ENCODE results near the gene IL17RC.
A peak's percentile ranks its signal among the peaks of the same experiment; 100 is the strongest.

IL17RC gene

DNA sequence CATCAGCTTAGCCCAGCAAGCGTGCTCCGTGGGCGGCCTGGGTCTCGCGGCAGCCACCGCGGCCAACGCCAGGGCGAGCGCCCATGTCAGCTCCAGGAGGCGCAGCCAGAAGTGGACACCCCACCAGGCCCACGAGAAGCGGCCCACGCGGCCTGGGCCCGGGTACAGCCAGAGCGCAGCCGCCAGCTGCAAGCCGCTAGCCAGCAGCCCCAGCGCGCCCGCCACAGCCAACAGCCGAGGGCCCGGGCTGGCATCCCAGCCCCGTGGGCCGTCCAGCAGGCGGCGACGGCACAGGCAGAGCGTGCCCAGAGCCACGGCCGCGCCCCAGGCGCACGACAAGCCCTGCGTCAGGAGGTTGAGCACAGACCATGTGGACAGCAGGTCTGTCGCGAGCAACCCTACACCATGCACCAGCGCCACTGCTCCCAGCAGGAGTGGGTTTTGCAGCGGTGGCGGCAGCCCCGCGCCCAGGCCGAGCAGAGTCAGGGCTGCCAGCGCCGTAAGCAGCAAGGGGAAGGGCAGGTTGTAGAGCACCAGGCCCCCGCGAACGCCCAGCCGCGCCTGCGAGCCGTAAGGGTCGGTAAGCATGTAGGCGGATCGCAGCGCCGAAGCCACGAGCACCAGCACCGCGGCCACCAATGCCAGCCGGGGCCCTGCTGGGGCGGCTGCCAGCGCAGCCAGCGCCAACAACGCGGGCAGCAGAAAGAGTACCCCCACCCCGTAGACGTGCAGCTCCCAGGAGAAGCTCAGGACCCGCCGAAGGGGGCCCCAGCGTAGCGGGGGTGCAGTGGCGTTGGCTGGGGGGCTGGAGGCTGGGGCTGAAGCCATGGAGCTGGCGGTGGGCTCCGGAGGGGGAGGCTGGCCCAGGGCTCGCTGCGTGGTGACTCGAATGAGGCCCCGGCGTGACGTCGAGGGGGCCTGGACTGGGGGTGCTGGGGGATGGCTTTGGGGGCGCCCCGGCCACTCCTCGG lies 30.4 kb downstream of the IL17RC start:
- DNase-seq = peak; percentile 59

DNA sequence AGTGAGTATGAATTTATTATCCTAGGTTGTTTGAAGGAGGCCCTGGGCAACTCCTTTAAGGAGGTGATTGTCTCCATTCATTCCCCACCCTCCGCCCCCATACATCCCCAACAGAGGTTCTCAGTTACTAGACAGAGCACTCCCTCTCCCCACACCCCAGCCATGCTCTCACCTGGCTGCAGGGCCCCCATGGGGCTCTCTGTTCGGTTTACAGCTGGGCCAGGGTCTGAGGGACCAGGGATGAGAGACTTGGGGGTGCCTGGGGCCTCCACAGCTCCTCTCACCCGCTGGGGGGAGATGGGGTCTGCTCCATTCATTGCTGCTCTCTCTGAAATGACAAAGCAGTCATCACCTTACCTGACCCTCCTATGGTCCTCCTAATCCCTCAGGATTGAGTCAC lies 31.7 kb downstream of the IL17RC start:
- DNase-seq = no peak

DNA sequence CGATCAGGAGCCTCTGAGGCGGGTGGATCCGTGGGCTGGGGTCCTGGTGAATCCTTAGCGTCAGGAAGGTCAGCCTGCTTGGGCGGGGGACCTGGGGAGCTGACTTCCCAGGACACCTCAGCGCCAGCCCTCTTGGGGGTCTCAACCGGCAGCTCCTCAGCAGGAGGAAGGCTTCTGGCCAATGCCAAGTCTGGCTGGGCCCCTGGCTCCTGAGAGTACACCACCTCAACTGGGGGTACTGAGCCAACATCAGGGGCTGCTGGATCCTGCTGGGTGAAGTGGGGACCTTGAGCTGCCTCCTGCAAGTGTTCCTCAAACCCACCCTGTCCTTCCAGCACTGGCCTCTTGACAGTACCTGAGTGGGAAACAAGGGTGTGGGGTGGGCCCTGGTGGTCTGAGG lies 32.2 kb downstream of the IL17RC start:
- DNase-seq = no peak

DNA sequence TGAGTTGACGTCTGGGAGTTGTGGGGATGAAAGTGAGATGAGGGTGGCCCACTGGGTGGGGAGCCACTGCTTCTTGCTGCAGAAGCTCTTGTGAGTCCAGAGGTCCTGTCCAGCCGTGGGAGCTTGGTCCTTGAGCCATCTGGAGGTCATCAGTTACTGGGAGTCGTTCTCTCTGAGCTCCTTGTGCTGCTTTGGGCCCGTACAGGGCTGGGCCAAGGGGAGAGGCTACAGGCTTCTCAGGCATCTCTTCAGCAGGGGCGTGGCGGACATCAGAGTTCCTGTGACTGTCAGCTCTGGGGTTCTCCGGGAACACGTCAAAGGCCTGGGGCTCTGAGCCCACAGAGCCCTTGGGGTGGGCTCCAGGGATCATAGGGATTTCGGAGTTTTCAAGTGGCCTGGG lies 32.7 kb downstream of the IL17RC start:
- DNase-seq = no peak

DNA sequence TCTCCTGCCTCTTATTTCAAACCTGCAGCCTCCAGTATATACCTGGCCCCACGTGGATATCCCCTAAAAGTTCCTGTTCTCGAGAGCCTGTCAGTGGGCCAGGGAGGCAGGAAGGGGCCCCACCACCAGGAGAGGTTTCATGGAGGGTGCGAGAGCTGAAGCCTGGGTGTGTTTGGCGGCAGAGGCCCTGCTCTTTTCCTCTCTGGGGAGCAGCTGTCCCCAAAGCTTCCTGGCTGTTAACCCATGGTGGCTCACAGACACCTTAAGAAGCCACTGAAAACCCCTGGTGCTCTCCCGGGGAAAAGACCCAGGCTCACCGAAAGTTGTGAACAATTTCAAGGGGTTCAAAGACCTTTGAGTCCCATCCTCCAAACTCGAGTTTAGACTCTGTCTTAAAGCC lies 34.2 kb downstream of the IL17RC start:
- no peak for DNase-seq

DNA sequence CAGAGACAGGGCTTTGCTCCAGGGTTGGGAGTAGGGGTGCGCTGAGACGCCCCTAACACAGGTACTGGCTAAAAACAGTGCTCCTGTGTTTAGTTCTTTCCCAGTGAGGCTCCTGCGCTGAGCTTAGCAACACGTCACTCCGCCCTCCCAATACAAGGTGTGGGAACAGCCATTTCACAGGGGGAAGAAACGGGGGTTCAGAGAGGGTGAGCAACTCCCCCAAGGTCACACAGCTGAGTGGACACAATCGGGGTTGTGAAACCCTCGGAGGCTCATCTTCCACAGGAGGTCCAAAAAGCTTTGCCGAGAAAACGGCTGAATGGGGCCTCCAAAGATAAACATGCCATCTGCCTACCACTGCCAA lies 34.7 kb downstream of the IL17RC start:
- no peak for DNase-seq

DNA sequence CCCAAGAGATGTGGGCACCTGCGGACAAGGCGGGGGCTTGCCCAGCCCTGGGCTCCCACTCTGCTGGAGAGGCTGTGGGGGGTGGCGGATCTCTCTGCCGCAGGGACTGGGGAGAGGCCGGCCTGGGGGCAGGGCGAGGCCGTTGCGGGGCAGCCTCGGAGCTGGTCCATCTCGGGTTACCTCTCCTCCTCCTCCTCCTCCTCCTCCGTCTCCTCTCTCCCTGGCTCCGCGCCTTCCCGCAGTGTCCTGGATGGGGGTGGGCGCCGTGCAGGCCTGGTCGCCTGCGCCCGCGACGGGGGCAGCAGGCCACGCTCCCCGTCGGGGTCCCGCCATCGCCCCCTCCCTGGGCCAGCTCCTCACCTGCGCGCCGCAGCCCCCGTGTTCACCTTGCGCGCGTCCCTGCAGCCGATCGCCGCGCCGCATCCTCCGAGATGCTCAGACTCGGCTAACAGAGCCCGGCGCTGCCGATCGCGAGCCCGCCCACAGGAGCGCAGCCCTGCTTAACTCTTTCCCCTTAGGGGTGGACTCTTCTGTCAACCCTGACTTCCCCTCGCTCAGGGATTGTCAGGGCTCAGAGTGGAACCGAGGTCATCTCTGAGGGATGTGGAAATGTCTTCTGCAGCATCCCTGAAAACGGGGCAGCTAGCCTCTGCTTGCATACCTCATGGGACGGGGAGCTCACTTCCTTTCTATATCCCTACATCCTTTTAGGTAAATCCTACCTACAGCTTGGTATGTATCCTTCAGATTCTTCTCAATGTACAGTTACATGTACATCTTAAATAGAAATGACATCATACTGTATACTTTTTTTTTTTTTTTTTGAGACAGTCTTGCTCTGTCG lies 35.3 kb downstream of the IL17RC start, which contains the start of gene PRRT3:
PRRT3 (minus strand) TSS at position 447 of the 844 bp plus-strand sequence. CDS start 2,293 bp downstream, outside the sequence.
- peak; percentile 41 for DNase-seq

DNA sequence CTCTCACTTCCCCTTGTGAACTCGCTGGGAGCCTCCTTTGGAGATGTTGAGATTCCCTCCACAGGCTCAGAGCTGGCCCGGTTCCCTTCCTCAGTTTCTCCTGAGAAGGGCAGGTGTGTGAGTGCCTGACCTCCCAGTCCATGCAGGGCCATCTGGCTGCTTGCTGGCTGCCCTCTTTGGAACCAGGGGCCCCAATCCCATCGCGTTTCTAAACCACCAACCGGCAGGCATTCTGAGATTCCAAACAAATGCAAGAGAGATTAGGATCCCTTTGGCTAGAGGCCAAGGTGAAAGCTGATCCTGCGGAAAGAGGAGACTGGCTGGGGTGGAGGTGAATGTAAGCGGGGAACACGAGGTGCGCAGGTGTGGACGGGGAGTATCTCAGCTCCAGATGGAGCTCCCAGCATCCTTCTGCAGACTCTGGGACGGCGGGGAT lies 38.2 kb downstream of the IL17RC start:
- DNase-seq = peak; percentile 92

DNA sequence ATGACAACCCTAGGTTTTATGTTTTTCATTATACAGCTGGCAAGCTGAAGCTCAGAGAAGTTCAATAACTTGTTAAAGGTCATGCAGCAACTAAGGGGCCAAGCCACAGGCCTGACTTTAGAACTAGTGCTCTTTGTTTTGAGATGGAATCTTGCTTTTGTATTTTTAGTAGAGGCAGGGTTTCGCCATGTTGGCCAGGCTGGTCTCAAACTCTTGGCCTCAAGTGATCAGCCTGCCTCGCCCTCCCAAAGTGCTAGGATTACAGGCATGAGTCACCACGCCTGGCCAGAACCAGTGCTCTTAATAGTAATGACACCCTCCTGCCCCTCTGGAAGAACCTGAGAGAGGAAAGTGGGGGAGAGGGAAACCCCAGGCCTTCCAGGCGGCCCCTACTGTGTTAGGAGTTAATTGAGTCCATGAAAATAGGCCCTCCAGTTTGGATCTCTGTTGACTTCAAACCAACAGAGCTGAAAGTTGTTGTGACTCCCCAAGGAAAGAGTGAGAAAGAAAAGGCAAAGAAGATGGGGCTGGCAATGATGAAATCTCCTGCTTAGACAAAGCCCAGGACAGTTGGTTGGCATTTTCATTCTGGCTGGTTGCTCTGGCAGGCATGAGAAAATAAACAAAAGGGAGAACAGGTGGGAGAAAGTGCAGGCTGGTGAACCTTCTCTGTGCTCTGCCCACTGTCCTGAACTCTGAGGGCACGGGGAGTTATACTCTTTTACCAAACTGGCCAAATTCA lies 38.9 kb downstream of the IL17RC start:
- peak; percentile 21 for DNase-seq

DNA sequence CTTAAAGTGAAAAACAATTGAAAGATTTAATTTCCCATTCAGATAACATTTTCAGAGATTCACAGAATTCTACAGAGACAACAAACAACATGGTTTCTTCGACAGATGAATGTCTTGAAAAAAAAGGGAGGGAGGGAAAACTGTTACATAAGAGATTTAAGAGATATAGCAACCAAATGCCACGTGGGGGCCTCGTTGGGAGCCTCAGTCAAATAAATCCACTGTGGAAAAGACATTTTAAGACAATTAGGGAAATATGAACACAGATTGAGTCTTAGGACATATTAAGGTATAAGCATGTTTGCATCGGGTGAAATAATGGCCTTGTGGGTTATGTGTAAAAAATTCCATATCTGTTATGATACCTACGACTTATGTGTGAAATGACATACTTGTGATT lies 40.3 kb downstream of the IL17RC start:
- peak; percentile 8 for DNase-seq

DNA sequence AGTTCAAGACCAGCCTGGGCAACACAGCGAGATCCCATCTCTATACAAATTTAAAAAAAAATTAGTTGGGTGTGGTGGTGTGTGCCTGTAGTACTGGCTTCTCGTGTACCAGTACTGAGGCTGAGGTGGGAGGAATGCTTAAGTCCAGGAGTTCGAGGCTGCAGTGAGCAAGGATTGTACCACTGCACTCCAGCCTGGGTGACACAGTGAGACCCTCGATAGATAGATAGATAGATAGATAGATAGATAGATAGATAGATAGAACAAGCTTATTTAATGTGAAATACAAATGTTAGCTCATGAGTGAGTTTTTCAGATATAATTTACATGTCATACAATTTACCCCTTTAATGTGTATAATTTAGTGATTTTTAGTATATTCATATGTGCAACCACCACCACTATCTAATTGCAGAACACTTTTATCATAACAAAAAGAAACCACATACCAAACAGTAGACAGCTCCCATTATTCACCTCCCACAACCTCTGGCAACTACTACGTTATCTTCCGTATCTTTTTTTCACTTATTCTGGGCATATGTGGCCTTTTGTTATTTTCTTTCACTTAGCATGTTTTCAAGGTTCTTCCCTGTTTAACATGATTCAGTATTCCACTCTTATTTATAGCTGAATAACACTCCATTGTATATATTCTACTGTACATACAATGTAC lies 48.4 kb downstream of the IL17RC start:
- no peak for DNase-seq

DNA sequence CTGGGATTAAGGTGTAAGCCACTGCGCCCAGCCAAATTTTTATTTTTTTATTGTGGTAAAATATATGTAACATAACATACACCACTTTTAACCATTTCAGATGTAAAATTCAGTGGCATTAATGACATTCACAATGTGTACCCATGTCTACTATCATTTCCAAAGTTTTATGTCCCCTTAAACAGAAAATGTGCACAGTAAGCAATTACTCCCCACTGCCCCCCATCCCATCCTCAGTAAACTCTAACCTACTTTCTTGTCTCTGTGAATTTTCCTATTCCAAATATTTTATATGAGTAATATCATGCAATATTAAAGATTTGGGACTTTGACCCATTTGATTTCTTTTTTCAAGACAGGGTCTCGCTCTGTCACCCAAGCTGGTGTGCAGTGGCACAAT lies 49.9 kb downstream of the IL17RC start:
- no peak for DNase-seq

DNA sequence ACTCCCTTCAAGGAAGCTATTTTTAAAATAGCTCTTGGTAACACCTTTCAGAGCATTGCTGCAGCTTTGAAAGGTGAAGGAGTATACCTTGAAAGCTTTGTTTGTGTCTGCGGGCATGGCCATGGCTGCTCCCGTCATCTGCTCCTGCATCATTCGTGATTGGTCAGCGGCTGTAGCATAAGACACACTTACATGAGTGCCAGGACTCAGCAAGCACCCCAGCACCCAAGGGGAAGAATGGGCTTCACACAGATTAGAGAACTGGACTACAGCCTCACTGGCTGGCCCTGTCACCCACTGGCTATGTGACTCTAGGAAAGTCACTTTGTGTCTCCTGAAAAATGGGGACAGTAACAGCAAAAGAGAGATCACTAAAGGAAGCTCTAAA lies 52.7 kb downstream of the IL17RC start:
- DNase-seq = no peak

DNA sequence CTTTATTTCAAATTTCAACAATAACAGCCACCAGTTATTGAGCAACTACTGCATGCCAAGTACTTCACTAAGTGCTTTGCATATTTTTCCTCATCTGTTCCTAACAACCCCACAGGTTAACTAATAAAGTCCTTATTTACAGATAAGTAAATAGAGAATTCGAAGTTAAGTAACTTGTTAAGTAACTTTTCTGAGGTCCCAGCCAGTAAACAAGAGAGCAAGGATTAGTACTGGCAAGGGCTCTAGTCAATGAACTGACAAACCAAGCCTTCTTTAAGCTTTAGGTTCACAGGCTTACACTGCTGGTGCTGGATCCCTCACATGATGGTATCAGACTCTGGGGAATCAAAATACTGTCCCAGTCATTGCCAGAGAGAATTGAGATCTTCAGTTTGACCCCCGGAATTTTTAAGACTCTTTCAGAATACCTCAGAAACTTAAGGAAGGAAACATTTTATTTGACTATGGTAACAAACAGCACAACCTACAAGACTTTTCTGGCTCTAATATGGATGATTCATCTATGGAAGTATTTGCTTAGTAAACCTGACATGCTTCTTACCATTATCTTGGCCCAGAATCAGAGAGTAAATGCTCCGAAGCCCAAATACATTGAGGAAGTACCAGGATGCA lies 53.2 kb downstream of the IL17RC start:
- no peak for DNase-seq

DNA sequence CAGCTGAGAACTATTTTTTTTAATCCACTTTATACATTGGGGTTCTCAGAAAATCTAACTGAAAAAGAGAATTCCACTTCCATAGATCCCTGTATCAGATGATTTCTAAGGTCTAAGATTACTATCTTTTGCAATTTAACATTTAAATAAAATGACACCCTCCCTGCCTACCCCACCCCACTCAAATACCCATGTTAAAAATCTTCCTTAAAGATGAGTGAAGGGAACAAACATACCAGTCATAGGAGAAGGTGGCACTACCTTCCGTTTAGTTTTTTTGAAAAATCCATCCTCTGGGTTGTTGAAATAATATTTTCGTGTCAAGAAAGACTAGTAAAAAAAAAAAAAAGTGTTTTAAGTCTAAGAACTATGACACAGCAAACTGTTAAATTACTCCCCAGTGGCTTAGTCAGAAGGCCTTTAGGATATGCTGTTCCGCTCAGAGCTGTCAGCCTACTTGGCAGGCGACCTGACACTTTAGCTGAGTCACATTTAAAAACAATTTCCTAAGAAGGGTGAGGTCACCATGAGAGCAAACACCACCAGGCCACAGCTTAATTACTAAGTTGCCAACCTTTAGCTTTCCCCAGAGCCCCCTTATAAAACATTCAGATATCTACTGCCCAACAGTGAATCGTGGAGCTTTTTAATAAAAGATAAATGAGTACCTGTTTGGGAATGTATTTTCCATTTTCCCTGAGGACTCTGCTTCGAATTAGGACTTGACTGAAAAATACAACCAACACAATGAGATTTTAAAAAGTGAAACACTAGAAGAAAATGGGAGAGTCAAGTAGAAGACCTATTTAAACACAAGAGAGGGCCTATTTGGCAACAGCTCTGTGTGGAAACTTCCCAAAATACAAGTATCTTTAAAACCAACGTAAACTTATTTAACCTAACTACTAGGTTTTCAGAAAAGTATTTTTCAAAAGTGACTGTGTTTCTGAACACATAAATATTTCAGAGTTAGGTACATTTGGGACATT lies 60.1 kb downstream of the IL17RC start:
- peak; percentile 44 for DNase-seq

DNA sequence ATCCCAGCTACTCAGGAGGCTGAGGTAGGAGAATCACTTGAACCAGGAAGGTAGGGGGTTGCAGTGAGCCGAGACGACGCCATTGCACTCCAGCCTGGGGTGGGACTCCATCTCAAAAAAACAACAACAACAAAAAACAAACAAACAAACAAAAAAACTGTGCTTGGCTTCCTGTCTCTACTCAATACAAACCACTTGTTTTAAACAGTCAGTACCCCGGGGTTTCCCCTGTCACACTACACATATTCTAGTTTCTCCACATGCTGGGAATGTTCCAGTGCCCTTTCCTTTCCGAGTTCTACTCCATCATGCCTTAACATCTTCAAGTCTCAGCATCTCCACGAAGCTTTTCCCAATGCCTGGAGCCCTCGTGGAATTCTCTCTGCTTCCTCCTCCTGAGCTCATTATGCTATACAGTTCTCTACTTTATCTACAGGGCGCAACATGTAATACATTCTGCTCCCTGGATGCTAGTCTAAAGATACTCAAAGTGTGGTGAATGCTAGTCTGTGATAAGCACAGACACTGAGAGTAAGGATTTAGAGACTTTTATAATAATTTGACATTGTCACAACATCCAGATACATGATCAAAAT lies 61.9 kb downstream of the IL17RC start:
- no peak for DNase-seq

DNA sequence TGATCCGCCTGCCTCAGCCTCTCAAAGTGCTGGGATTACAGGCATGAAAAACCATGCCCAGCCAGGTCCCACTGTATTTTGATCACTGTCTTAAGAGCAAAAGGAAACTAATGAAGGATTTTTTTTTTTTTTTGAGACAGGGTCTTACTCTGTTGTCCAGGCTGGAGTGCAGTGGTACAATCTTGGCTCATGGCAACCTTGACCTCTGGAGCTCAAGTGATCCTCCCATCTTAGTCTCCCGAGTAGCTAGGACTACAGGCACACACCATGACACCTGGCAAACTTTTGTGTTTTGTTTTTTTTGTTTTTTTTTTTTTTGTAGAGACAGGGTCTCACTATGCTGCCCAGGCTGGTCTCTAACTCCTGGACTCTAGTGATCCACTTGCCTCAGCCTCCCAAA lies 63.4 kb downstream of the IL17RC start:
- DNase-seq = no peak
